Fibroblast of the aortic adventitia (primary cell): ENCODE measurements around the gene COL4A2. TPM values are rescaled to one million over a fixed set of nuclear protein-coding genes. Genes with fewer than 3 reads are reported as not detected.

ENCODE experiments used
- DNase-seq: peaks from one replicate; pipeline ENCODE4 v3.0.0-alpha.2; 2010; ENCODE audit warnings: low read depth
- H3K4me3 ChIP-seq: 2 replicates; pipeline ENCODE4 v1.5.1; 2011; ENCODE audit warnings: low read depth, mild to moderate bottlenecking, control low read depth, low read length, moderate library complexity
- CTCF ChIP-seq: IDR thresholded peaks from 2 replicates; pipeline ENCODE4 v1.5.1; 2011; ENCODE audit warnings: mild to moderate bottlenecking, low read length, control low read depth, inconsistent platforms; ENCODE audit not compliant: insufficient read depth
- total RNA-seq: library from RNA; depleted of rRNA; stranded (reverse); fragments of >200 nt; gene quantifications from 2 replicates; pipeline ENCODE4 v1.2.3, GENCODE V29; 2012; ENCODE audit warnings: low replicate concordance

COL4A2 gene
- total RNA-seq, 1 donor, result 53.3 TPM

DNA sequence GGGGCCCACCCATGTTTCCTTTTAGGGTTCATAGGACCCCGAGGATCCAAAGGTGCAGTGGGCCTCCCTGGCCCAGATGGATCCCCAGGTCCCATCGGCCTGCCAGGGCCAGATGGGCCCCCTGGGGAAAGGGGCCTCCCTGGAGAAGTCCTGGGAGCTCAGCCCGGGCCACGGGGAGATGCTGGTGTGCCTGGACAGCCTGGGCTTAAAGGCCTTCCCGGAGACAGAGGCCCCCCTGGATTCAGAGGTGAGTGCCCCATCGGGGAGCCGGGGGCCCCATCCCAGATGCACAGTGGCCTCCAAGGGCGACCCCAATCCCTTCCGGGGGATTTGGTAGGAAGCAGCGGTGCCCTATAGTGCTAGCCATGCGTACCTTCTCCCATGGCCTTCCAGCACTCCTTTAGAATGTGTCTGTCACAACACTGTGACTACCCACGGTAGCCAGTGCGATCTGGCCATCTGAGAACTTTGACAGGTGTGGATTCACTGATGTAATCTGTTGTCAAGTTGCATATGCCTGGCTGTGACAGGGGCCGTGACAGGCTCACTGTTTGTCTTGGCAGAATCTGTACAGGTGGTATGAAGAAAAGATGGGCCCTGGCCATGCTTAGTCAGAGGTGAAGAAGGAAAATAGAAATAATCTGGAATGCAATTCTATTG, 165.9 kb downstream of the COL4A2 start:
- no peak for DNase-seq
- TF ChIP-seq CTCF, result no peak
- H3K4me3 ChIP-seq, result no peak overlapping the region

- TF ChIP-seq CTCF, result no peak
- H3K4me3 ChIP-seq, result no peak overlapping the region
- no peak for DNase-seq
These were observed 167.6 kb downstream of the COL4A2 start for GRCh38 chr13:110474713-110475112.

GRCh38 chr13:110475117-110475516, 168.0 kb downstream of the COL4A2 start:
- no peak for DNase-seq
- no peak overlapping the region for H3K4me3 ChIP-seq
- TF ChIP-seq CTCF, result no peak

DNA sequence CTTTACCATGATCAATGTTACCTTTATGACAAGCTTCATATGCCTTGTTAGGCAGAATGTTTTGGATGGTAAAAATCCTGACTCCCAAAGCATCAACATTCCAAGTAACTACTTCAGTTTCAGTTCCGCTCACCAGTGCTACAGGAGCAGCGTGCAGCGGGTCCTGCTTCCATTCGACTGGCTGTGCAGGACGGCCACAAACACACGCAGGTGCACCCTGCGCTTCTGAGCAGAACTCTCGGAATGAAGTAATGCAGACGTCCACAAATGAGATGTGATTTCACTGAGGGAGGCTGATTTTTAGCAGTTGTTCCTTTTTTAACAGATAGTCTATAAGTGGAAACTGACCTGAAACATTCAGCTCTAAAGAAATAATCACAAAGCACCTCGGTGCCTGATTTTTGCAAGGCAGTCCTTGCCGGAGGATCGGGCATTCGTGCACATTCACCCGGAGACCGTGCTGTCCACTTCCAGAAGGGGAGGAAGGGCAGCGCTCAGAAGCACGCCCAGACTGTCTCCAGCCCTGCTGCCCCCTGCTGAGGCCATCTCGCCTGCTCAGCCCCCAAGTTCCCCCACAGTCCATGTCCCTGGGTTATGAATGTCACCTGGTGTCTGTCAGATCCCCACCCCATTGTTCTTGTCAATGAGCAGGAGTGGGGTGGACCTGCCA, 168.6 kb downstream of the COL4A2 start:
- no peak for TF ChIP-seq CTCF
- no peak for DNase-seq
- H3K4me3 ChIP-seq, result no peak overlapping the region

GRCh38 chr13:110476220-110476617, 169.1 kb downstream of the COL4A2 start:
- no peak for DNase-seq
- TF ChIP-seq CTCF, result no peak
- no peak overlapping the region for H3K4me3 ChIP-seq

GRCh38 chr13:110477706-110478245, 170.7 kb downstream of the COL4A2 start:
- H3K4me3 ChIP-seq, result no peak overlapping the region
- no peak for TF ChIP-seq CTCF
- no peak for DNase-seq
